Muscle layer of colon (tissue), 2 donors: ENCODE results near the gene PDPK1.
"Not testable (repeated sequence)": the region's sequence is repeated elsewhere in the genome, so short reads cannot be mapped to it uniquely, and the experiment has no call there.

Experiments
- H3K27ac ChIP-seq: one replicate; pipeline ENCODE4 v1.7.0; 2013; ENCODE audit warnings: low read depth, mild to moderate bottlenecking, low read length, moderate library complexity
- H3K27me3 ChIP-seq, 2 donors: one replicate each; pipeline ENCODE4 v1.7.0; 2013; ENCODE audit warnings: low read length in 2 of 2, mild to moderate bottlenecking in 2 of 2; ENCODE audit not compliant: insufficient read depth in 2 of 2, control insufficient read depth in 1 of 2
- H3K36me3 ChIP-seq: one replicate; pipeline ENCODE4 v1.7.0; 2013; ENCODE audit warnings: mild to moderate bottlenecking, low read length; ENCODE audit not compliant: insufficient read depth
- H3K4me1 ChIP-seq: one replicate; pipeline ENCODE4 v1.7.0; 2013; ENCODE audit warnings: mild to moderate bottlenecking, low read length; ENCODE audit not compliant: insufficient read depth
- H3K4me3 ChIP-seq, 2 donors: one replicate each; pipeline ENCODE4 v1.7.0; 2013; ENCODE audit warnings: low read length in 2 of 2, low read depth in 1 of 2, mild to moderate bottlenecking in 1 of 2, moderate library complexity in 1 of 2
- H3K9ac ChIP-seq: one replicate; pipeline ENCODE4 v1.7.0; 2013; ENCODE audit warnings: low read length
- H3K9me3 ChIP-seq: one replicate; pipeline ENCODE4 v1.7.0; 2013; ENCODE audit warnings: mild to moderate bottlenecking, low read length
- donor health status: abdominal sarcoma.
- donor health status: Adenocarcinoma of cecum.

PDPK1 gene

DNA sequence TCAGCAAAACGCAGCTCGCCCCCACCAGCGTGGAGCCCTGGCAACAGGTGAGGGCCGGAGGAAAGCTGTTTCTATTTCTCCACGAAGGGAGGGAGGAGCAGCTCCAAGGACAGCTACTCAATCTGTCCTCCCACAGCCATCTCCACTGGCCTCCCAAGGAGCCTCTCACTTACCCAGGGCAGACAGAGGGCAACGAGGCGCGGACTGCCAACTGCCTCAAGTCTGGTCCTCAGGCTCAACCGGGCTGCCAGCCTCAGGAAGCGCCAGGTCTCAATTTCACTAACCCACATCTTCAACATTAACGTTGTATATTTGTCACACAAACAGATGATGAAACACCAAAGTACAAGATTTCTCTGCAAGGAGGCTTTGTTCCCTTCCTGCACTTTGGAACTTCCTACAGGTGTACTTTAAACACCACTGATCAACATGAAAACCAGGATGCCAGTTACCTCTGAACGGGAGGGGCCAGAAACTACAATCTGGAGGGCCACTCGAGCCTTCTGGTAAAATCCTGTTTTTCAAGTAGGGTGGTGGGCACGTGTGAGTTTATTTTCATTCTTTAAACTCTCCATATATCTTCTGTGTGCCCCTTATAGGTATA, 113.5 kb downstream of the PDPK1 start:
- not testable (repeated sequence) for H3K4me3 ChIP-seq, H3K27ac ChIP-seq, H3K9me3 ChIP-seq, H3K36me3 ChIP-seq, H3K4me1 ChIP-seq, H3K9ac ChIP-seq, H3K27me3 ChIP-seq
